Ishikawa (cell line): ENCODE results near the gene INSYN2A.

Source experiments
- CEBPB ChIP-seq: IDR thresholded peaks from 2 replicates; pipeline ENCODE4 v1.6.1; 2012
- CREB1 ChIP-seq: IDR thresholded peaks from 2 replicates; pipeline ENCODE4 v1.6.1; 2012; ENCODE audit warnings: low read depth
- EGR1 ChIP-seq: IDR thresholded peaks from 2 replicates; pipeline ENCODE4 v1.6.1; 2012
- EP300 ChIP-seq: IDR thresholded peaks from 2 replicates; pipeline ENCODE4 v1.6.1; 2012; ENCODE audit warnings: borderline replicate concordance
- FOXM1 ChIP-seq: IDR thresholded peaks from 2 replicates; pipeline ENCODE4 v1.6.1; 2012; ENCODE audit warnings: low read depth, borderline replicate concordance
- NFIC ChIP-seq: IDR thresholded peaks from 2 replicates; pipeline ENCODE4 v1.6.1; 2012
- RAD21 ChIP-seq: IDR thresholded peaks from 2 replicates; pipeline ENCODE4 v1.6.1; 2012; ENCODE audit warnings: low read depth
- TAF1 ChIP-seq: IDR thresholded peaks from 2 replicates; pipeline ENCODE4 v1.6.1; 2012; ENCODE audit warnings: low read depth, mild to moderate bottlenecking
- TCF12 ChIP-seq: IDR thresholded peaks from 2 replicates; pipeline ENCODE4 v1.6.1; 2012; ENCODE audit warnings: low read depth
- TEAD4 ChIP-seq: IDR thresholded peaks from 2 replicates; pipeline ENCODE4 v1.6.1; 2012
- YY1 ChIP-seq: IDR thresholded peaks from 2 replicates; pipeline ENCODE4 v1.6.1; 2012; ENCODE audit warnings: low read depth
- ZBTB7A ChIP-seq: IDR thresholded peaks from 2 replicates; pipeline ENCODE4 v1.6.1; 2012; ENCODE audit warnings: low read depth
- TF ChIP-seq, protein P1 (sequence below): IDR thresholded peaks from 2 replicates; pipeline ENCODE4 v1.6.1; 2012; ENCODE audit warnings: low read depth, mild to moderate bottlenecking
- TF ChIP-seq, protein P2 (sequence below): IDR thresholded peaks from 2 replicates; pipeline ENCODE4 v1.6.1; 2012
- TF ChIP-seq, protein P3 (sequence below): IDR thresholded peaks from 2 replicates; pipeline ENCODE4 v1.6.1; 2012

The INSYN2A gene

DNA sequence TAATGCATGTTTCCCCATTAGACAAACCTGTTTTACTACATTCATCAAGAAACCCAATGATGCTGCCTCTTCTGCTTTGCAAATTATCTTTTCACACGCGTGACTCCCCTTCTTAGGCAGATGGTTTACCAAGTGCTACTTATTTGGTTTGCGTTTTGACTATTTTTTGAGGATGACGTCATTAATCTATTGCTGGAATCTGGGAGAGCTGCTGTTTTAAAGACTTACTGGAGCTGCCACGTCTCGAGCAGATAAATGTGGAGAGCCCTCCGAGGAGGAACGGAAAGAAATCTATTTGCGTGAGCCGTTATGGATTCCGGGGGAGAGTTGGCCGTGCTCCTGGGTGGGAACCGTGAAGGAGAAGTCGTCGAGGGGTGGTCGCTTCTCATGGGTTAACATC is 19.7 kb downstream of the INSYN2A start:
- TF ChIP-seq, protein P1, sequence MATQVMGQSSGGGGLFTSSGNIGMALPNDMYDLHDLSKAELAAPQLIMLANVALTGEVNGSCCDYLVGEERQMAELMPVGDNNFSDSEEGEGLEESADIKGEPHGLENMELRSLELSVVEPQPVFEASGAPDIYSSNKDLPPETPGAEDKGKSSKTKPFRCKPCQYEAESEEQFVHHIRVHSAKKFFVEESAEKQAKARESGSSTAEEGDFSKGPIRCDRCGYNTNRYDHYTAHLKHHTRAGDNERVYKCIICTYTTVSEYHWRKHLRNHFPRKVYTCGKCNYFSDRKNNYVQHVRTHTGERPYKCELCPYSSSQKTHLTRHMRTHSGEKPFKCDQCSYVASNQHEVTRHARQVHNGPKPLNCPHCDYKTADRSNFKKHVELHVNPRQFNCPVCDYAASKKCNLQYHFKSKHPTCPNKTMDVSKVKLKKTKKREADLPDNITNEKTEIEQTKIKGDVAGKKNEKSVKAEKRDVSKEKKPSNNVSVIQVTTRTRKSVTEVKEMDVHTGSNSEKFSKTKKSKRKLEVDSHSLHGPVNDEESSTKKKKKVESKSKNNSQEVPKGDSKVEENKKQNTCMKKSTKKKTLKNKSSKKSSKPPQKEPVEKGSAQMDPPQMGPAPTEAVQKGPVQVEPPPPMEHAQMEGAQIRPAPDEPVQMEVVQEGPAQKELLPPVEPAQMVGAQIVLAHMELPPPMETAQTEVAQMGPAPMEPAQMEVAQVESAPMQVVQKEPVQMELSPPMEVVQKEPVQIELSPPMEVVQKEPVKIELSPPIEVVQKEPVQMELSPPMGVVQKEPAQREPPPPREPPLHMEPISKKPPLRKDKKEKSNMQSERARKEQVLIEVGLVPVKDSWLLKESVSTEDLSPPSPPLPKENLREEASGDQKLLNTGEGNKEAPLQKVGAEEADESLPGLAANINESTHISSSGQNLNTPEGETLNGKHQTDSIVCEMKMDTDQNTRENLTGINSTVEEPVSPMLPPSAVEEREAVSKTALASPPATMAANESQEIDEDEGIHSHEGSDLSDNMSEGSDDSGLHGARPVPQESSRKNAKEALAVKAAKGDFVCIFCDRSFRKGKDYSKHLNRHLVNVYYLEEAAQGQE = no peak
- TF ChIP-seq TEAD4 (no peak), EGR1 (no peak), EP300 (no peak), TAF1 (no peak)

- no peak for TF ChIP-seq EP300
- TF ChIP-seq, protein P2, sequence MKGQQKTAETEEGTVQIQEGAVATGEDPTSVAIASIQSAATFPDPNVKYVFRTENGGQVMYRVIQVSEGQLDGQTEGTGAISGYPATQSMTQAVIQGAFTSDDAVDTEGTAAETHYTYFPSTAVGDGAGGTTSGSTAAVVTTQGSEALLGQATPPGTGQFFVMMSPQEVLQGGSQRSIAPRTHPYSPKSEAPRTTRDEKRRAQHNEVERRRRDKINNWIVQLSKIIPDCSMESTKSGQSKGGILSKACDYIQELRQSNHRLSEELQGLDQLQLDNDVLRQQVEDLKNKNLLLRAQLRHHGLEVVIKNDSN = no peak
- TF ChIP-seq CREB1 = no peak
- TF ChIP-seq, protein P1 = no peak
Measured at GRCh38 chr10:127175357-127176110, 20.9 kb downstream of the INSYN2A start.

DNA sequence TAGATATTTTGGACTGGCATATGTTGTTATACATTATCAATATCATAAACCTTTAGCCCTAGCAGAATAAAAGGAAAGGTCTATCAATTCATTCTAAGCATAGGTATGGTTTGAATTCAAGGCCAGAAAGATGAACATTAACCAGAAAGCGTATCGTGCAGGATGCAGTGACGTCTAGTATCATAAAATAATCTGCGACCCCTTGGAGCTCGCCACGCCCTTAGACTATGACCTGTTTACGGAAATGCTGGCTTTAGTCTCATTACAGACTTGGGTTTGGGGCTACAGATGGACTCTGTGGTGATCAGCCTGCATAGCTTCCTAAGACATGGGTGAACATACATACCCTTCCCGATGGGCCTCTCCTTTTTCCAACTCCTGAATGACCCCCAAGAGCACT is 21.5 kb downstream of the INSYN2A start:
- TF ChIP-seq CREB1 (no peak), CEBPB (no peak), NFIC (no peak), EGR1 (no peak)
- TF ChIP-seq, protein P2 = no peak
- TF ChIP-seq, protein P3, sequence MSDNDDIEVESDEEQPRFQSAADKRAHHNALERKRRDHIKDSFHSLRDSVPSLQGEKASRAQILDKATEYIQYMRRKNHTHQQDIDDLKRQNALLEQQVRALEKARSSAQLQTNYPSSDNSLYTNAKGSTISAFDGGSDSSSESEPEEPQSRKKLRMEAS = no peak

- TF ChIP-seq YY1 (no peak), CEBPB (no peak), EGR1 (no peak), RAD21 (no peak), TAF1 (no peak), FOXM1 (no peak), NFIC (no peak), EP300 (no peak), TEAD4 (no peak), TCF12 (no peak), ZBTB7A (no peak)
- TF ChIP-seq, protein P2 = no peak
Measured at GRCh38 chr10:127168261-127168660, 28.1 kb downstream of the INSYN2A start.

DNA sequence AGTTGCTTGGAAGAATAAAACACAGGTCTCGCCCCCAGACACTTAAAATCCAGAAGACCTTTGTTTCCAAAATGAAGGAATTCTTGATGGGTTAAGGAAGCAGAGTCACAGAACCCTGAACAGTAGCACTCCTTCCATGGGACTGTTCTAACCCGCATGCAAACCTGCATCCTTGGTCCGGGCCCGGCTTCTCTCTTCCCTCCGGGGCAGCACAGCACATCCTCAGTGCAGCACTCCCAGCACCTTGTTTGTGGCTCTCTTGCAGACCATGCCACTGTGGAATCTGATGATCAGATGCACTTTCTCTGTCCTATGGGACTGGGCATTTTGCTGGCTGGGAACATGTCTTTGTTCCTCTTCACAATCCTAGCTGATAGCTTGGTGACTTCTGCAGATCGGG is 33.5 kb downstream of the INSYN2A start:
- TF ChIP-seq CREB1 (no peak), TCF12 (no peak), EP300 (no peak), TEAD4 (no peak), NFIC (no peak), RAD21 (no peak), CEBPB (no peak), EGR1 (no peak)
- TF ChIP-seq, protein P2 = no peak
- TF ChIP-seq, protein P3 = no peak

- TF ChIP-seq, protein P1 = no peak
- TF ChIP-seq RAD21 (no peak), NFIC (no peak), YY1 (no peak), TEAD4 (no peak), CEBPB (no peak), ZBTB7A (no peak), FOXM1 (no peak), TAF1 (no peak), EP300 (no peak), CREB1 (no peak), EGR1 (no peak), TCF12 (no peak)
- TF ChIP-seq, protein P3 = no peak
- TF ChIP-seq, protein P2 = no peak
Measured at GRCh38 chr10:127161482-127161881, 34.9 kb downstream of the INSYN2A start.
